Stimulated activated memory B cell treated with anti-CD40 and anti-IgM and Interleukin-4, amounts not matched to agents 10 μg/mL and 1 μg/mL and 100 μg/mL, for 72 hours (primary cell): ENCODE data around the gene C3orf62.
"Not testable (repeated sequence)": the region's sequence is repeated elsewhere in the genome, so short reads cannot be mapped to it uniquely, and the experiment has no call there.

ENCODE experiments used
- ATAC-seq: fragments of 150-1000 bp; cut with Tn5 transposase; 2 replicates; pipeline ENCODE4 v1.10.0; 2021
- H3K27ac Mint-ChIP-seq: one replicate; pipeline ENCODE4 v1.8.0; 2022; ENCODE audit warnings: mild to moderate bottlenecking, mixed read lengths
- H3K27me3 Mint-ChIP-seq: one replicate; pipeline ENCODE4 v1.8.0; 2022; ENCODE audit warnings: mixed read lengths
- H3K36me3 Mint-ChIP-seq: one replicate; pipeline ENCODE4 v1.8.0; 2022; ENCODE audit warnings: mixed read lengths
- H3K4me1 Mint-ChIP-seq: one replicate; pipeline ENCODE4 v1.8.0; 2022; ENCODE audit warnings: mixed read lengths
- H3K4me3 Mint-ChIP-seq: one replicate; pipeline ENCODE4 v1.8.0; 2022; ENCODE audit warnings: mild to moderate bottlenecking, moderate library complexity, mixed read lengths
- H3K9me3 Mint-ChIP-seq: one replicate; pipeline ENCODE4 v1.8.0; 2022; ENCODE audit warnings: mixed read lengths

C3orf62 gene

DNA sequence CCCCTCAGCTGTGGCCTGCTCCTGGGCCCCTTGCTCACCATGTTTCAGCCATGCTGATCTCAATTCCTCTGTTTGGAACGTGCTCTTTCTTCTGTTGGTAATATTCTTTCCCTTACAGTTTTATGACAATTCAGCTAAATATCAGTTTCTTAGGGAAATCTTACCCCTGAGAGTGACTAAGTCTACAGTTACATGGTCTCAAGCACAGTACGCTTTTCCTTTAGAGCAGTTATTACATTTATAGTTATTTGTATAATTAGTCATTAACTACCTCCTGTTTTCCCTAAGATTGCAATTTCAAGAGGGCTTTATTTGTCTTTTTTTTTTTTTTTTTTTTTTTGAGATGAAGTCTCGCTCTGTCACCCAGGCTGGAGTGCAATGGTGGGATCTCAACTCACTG, 23.5 kb downstream of the C3orf62 start:
- Mint-ChIP-seq H3K36me3 (no peaks in the 10 kb centered on the region), H3K4me3 (no peak overlapping the region), H3K4me1 (peaks cover 3% of the 10 kb centered on the region), H3K9me3 (no peaks in the 10 kb centered on the region), H3K27ac (no peak overlapping the region), H3K27me3 (no peaks in the 10 kb centered on the region)
- no peak for ATAC-seq

DNA sequence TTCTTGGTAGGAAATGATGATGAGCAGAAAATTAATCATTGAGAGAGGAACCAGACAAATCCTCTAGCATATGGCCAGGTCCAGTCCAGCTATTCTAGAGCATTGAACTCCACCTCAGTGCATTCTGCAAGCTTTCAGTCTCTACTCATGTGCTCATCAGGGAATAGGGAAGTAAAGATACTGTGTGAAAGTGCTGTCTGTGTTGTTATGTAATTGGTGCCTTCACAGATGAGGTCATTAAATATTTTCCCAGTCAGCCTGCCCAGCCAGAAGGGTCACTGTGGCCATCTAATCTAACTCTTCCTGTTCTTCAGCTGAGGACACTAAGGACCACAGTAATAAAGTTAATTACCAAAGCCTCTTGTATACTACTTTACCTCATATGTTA, 28.2 kb downstream of the C3orf62 start:
- Mint-ChIP-seq H3K9me3 (no peaks in the 10 kb centered on the region), H3K4me3 (no peak overlapping the region), H3K36me3 (no peaks in the 10 kb centered on the region), H3K27me3 (no peaks in the 10 kb centered on the region), H3K27ac (no peak overlapping the region), H3K4me1 (peaks cover 4% of the 10 kb centered on the region)
- peak; percentile 53 for ATAC-seq

DNA sequence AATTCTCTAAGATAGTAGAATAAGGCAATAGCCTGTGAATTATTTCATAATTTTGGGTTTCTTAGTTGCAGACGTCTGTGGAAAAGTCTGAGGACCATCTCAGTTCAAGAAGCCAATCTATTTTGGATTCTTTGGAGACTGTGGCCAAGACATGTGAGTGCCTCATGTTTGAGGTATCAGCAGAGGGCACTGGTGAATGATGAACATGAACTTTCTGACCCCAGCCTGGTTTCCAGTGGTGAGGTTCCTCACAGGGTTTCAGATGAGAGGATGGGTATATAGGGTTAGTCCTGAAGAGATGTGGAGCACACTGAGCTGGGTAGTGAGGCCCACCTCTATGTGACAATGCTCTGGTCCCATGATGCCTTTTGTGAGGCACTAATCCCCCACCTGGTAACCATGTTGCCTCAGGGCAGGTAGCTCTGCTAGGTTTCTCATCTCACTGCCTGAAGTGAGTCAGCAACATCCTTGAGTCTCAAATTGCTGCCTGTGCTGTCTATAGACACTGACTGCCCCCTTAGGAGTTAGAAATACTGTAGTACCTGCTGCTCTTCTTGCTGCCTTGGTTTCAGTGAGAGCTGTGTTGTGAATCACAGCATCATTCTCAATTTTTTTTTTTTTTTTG, 32.3 kb downstream of the C3orf62 start:
- no peak overlapping the region for H3K27ac Mint-ChIP-seq
- H3K9me3 Mint-ChIP-seq = no peaks in the 10 kb centered on the region
- H3K4me3 Mint-ChIP-seq = no peak overlapping the region
- ATAC-seq = no peak
- no peaks in the 10 kb centered on the region for H3K36me3 Mint-ChIP-seq
- H3K4me1 Mint-ChIP-seq = peaks cover 4% of the 10 kb centered on the region
- H3K27me3 Mint-ChIP-seq = no peaks in the 10 kb centered on the region

DNA sequence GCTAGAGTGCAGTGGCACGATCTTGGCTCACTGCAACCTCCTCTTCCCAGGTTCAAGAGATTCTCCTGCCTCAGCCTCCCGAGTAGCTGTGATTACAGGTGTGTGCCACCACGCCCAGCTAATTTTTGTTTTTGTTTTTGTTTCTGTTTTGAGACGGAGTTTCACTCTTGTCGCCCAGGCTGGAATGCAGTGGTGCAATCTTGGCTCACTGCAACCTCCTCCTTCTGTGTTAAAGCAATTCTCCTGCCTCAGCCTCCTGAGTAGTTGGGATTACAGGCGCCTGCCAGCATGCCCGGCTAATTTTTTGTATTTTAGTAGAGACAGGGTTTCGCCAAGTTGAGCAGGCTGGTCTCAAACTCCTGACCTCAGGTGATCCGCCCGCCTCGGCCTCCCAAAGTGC, 36.9 kb downstream of the C3orf62 start:
- H3K36me3 Mint-ChIP-seq, H3K27ac Mint-ChIP-seq, ATAC-seq, H3K4me3 Mint-ChIP-seq, H3K27me3 Mint-ChIP-seq, H3K4me1 Mint-ChIP-seq, H3K9me3 Mint-ChIP-seq: not testable (repeated sequence)

DNA sequence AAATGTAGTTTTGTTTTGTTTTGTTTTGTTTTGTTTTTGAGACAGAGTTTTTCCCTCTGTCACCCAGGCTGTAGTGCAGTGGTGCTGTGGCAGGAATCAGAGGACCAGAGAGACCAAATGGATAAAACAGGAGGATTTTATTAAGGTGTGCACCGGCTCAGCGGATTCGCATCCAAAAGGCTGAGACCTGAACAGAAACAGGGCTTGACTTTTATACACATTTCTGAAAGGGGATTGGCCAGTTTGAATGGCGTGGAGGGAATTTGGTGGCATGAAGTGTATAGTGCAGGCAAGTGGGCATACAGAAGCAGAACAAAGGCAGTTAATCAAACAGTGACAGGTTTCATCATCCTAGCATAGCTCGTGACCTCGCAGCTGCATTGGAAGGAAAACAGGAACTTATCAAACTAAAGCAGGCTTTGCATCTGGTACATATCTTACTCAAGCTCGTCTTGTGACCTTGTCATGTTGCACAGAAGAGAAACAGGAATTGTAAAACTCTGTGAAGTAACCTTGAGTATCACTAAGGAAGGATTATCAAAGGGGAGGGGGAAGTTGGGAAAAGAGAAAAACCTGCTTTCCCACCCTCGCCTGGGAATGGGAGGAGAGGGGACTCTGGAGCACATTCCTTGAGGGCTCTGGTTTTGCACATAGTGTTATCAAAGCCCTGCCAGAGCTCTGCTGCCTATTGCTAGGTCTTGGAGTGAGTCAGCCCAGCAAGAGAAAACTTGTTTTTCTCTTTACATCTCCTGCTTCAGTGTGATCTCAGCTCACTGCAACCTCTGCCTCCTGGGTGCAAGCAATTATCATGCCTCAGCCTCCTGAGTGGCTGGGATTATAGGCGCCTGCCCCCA, 38.5 kb downstream of the C3orf62 start:
- peak overlapping the region; percentile 67 for H3K27ac Mint-ChIP-seq
- H3K4me3 Mint-ChIP-seq = no peak overlapping the region
- H3K36me3 Mint-ChIP-seq = no peaks in the 10 kb centered on the region
- ATAC-seq = peak; percentile 90
- H3K4me1 Mint-ChIP-seq = peaks cover 10% of the 10 kb centered on the region
- no peaks in the 10 kb centered on the region for H3K27me3 Mint-ChIP-seq
- peaks cover 6% of the 10 kb centered on the region for H3K9me3 Mint-ChIP-seq

DNA sequence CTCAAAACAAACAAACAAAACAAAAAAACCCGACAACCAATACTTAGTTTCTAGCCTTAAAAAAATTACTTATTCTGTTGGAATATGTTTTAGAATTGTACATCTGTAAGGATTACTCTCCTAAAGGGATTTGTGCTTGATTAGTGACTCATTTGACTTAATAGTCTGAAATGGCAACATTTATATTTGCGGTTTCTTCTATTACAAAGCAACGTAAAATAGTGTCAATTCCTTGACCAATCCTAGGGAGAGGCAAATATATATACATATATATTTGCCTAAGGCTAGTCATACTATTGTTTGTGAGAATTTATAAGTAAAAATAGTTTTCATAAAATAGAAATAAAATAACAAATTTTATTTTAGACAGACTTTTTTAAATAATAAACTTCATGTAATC, 39.7 kb downstream of the C3orf62 start:
- ATAC-seq = no peak
- Mint-ChIP-seq H3K27me3 (no peaks in the 10 kb centered on the region), H3K36me3 (no peaks in the 10 kb centered on the region), H3K27ac (no peak overlapping the region), H3K4me1 (peaks cover 10% of the 10 kb centered on the region), H3K4me3 (no peak overlapping the region), H3K9me3 (peaks cover 12% of the 10 kb centered on the region)

DNA sequence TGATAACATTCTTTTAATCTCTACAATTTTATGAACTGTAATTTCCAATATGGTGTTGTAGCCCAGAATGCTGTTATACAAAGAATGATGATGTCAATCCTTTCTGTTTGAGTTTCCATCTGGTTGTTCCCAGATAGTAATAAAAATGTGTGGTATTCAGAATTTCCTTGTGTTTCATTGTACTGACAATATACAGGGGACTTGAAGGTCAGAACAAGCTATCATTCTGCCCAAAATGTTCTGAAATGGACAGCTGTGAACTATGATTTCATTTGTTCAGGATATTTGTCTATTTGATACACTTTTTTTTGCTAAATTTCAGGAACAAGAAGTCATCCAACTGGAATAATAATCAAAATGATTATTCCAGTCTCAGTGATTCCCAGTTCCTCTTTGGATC, 40.8 kb downstream of the C3orf62 start:
- Mint-ChIP-seq H3K27me3 (no peaks in the 10 kb centered on the region), H3K36me3 (no peaks in the 10 kb centered on the region), H3K27ac (no peak overlapping the region), H3K9me3 (peaks cover 17% of the 10 kb centered on the region), H3K4me3 (no peak overlapping the region), H3K4me1 (peaks cover 10% of the 10 kb centered on the region)
- ATAC-seq = no peak

DNA sequence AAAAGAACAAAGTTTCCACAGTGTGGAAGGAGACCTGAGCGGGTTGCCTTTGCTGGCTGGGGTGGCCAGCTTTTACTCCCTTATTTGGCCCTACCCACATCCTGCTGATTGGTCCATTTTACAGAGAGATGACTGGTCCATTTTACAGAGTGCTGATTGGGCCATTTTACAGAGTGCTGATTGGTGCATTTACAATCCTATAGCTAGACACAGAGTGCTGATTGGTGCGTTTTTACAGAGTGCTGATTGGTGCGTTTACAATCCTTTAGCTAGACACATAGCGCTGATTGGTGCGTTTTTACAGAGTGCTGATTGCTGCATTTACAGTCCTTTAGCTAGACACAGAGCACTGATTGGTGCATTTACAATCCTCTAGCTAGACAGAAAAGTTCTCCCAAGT, 48.2 kb downstream of the C3orf62 start:
- not testable (repeated sequence) for H3K27ac Mint-ChIP-seq, H3K27me3 Mint-ChIP-seq, ATAC-seq, H3K4me3 Mint-ChIP-seq, H3K4me1 Mint-ChIP-seq, H3K36me3 Mint-ChIP-seq
- peaks cover 28% of the 10 kb centered on the region for H3K9me3 Mint-ChIP-seq

DNA sequence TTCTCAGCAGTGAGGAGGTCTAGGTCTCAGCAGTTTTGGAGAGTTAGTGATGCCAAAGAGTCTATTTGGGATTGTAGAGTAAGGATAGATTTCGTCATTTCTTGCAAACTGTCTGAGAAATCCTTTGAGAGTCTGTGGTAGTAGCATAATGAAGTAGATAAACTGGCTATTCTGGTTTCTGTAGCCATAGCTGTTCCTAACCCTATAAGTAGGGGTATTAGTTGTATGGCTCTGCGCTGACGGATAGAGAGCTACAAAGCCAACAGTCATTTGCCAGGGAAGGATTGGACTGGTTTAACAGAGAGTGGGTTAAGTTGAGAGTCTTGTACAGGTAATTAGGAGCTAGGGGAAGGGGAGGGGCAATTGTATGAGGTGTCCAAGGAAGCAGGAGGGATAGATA, 55.0 kb downstream of the C3orf62 start:
- Mint-ChIP-seq H3K4me3 (no peak overlapping the region), H3K9me3 (peaks cover 5% of the 10 kb centered on the region), H3K27ac (no peak overlapping the region), H3K27me3 (no peaks in the 10 kb centered on the region), H3K4me1 (no peaks in the 10 kb centered on the region), H3K36me3 (no peaks in the 10 kb centered on the region)
- ATAC-seq = no peak

DNA sequence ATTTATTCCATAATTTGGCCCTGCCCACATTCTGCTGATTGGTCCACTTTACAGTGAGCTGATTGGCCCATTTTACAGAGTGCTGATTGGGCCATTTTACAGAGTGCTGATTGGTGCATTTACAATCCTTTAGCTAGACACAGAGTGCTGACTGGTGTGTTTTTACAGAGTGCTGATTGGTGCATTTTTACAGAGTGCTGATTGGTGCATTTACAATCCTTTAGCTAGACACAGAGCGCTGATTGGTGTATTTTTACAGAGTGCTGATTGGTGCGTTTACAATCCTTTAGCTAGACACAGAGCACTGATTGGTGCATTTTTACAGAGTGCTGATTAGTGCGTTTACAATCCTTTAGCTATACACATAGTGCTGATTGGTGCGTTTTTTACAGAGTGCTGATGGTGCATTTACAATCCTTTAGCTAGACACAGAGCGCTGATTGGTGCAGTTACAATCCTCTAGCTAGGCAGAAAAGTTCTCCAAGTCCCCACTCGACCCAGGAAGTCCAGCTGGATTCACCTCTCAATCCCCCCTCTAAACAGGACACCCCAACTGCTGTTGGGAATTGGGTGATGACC, 56.0 kb downstream of the C3orf62 start:
- H3K4me1 Mint-ChIP-seq, H3K9me3 Mint-ChIP-seq, H3K27me3 Mint-ChIP-seq, ATAC-seq, H3K36me3 Mint-ChIP-seq, H3K27ac Mint-ChIP-seq, H3K4me3 Mint-ChIP-seq: not testable (repeated sequence)

DNA sequence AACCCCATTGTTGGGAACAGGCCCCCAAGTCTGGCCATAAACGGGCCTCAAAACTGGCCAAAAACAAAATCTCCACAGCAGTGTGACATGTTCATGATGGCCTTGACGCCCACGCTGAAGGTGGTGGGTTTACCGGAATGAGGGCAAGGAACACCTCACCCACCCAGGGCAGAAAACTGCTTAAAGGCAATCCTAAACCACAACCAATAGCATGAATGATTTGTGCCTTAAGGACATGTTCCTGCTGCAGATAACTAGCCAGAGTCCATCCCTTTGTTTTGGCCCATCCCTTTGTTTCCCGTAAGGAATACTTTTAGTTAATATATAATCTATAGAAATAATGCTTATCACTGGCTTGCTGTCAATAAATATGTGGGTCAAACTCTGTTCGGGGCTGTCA, 57.9 kb downstream of the C3orf62 start:
- peaks cover 2% of the 10 kb centered on the region for H3K9me3 Mint-ChIP-seq
- no peak overlapping the region for H3K4me3 Mint-ChIP-seq
- no peaks in the 10 kb centered on the region for H3K27me3 Mint-ChIP-seq
- no peak for ATAC-seq
- H3K36me3 Mint-ChIP-seq = no peaks in the 10 kb centered on the region
- H3K4me1 Mint-ChIP-seq = no peaks in the 10 kb centered on the region
- no peak overlapping the region for H3K27ac Mint-ChIP-seq
